ENCODE data around the gene PLEKHA5.

GRCh38 chr12:19415563-19415962 is 286.0 kb downstream of the PLEKHA5 start:
- no peak for TF ChIP-seq CTCF (IDR thresholded peaks at IDR 0.05)
- no peak for TF ChIP-seq POLR2A (IDR thresholded peaks at IDR 0.05)

Data from body of pancreas (tissue), 4 donors.